ENCODE measurements around the gene PLCD3.

PLCD3 gene

GRCh38 chr17:45117848-45118646, 14.3 kb downstream of the PLCD3 start:
- no peak for DNase-seq (ENCODE audit: low read depth)

- DNase-seq (ENCODE audit: low read depth) = no peak
Observed at GRCh38 chr17:45117334-45117733, 15.0 kb downstream of the PLCD3 start.

- DNase-seq (ENCODE audit: low read depth) = no peak
Observed at GRCh38 chr17:45116434-45117016, 15.8 kb downstream of the PLCD3 start.

- DNase-seq (ENCODE audit: low read depth) = no peak
Observed at GRCh38 chr17:45115871-45116270, 16.4 kb downstream of the PLCD3 start.

GRCh38 chr17:45115015-45115625, 17.2 kb downstream of the PLCD3 start:
- DNase-seq (ENCODE audit: low read depth) = no peak

GRCh38 chr17:45114117-45114932, 18.0 kb downstream of the PLCD3 start:
- no peak for DNase-seq (ENCODE audit: low read depth)

- DNase-seq (ENCODE audit: low read depth) = no peak
Observed at GRCh38 chr17:45113424-45113754, 18.9 kb downstream of the PLCD3 start.

GRCh38 chr17:45112559-45113423, 19.5 kb downstream of the PLCD3 start:
- DNase-seq (ENCODE audit: low read depth) = no peak

- DNase-seq (ENCODE audit: low read depth) = no peak
Observed at GRCh38 chr17:45111850-45112249, 20.5 kb downstream of the PLCD3 start.

GRCh38 chr17:45110676-45111611, 21.4 kb downstream of the PLCD3 start:
- DNase-seq (ENCODE audit: low read depth) = no peak

- DNase-seq (ENCODE audit: low read depth) = no peak
Observed at GRCh38 chr17:45108595-45109521, 23.5 kb downstream of the PLCD3 start.

GRCh38 chr17:45108051-45108450, 24.3 kb downstream of the PLCD3 start:
- no peak for DNase-seq (ENCODE audit: low read depth)

GRCh38 chr17:45107293-45108010, 24.9 kb downstream of the PLCD3 start:
- no peak for DNase-seq (ENCODE audit: low read depth)

- DNase-seq (ENCODE audit: low read depth) = no peak
Observed at GRCh38 chr17:45106582-45106981, 25.7 kb downstream of the PLCD3 start.

- no peak for DNase-seq (ENCODE audit: low read depth)
Observed at GRCh38 chr17:45106096-45106495, 26.2 kb downstream of the PLCD3 start.

GRCh38 chr17:45104907-45105624, 27.2 kb downstream of the PLCD3 start:
- DNase-seq (ENCODE audit: low read depth) = no peak

GRCh38 chr17:45104497-45104896, 27.8 kb downstream of the PLCD3 start:
- DNase-seq (ENCODE audit: low read depth) = no peak

GRCh38 chr17:45104029-45104428, 28.3 kb downstream of the PLCD3 start:
- DNase-seq (ENCODE audit: low read depth) = no peak

Data from stimulated activated CD8-positive, alpha-beta memory T cell treated with anti-CD3 and anti-CD28 coated beads, Interleukin-7, amount 100 ng/mL, for 24 hours (primary cell).